IPS-18a (cell line): ENCODE results near the gene RBM38.

Source experiments
- H3K27ac ChIP-seq: one replicate; pipeline ENCODE4 v1.5.1; 2013; ENCODE audit warnings: low read length
- H3K27me3 ChIP-seq: one replicate; pipeline ENCODE4 v1.6.1; 2013; ENCODE audit warnings: mild to moderate bottlenecking, low read length; ENCODE audit not compliant: control insufficient read depth, insufficient read depth
- H3K36me3 ChIP-seq: one replicate; pipeline ENCODE4 v1.6.1; 2013; ENCODE audit warnings: low read depth, low read length; ENCODE audit not compliant: control insufficient read depth
- H3K4me1 ChIP-seq: one replicate; pipeline ENCODE4 v1.6.1; 2013; ENCODE audit warnings: low read depth, low read length; ENCODE audit not compliant: control insufficient read depth
- H3K4me3 ChIP-seq: one replicate; pipeline ENCODE4 v1.5.1; 2013; ENCODE audit warnings: low read length
- H3K9ac ChIP-seq: one replicate; pipeline ENCODE4 v1.6.1; 2013; ENCODE audit warnings: mild to moderate bottlenecking, low read length, moderate library complexity
- H3K9me3 ChIP-seq: one replicate; pipeline ENCODE4 v1.6.1; 2013; ENCODE audit warnings: low read depth, low read length; ENCODE audit not compliant: control insufficient read depth

RBM38 gene

DNA sequence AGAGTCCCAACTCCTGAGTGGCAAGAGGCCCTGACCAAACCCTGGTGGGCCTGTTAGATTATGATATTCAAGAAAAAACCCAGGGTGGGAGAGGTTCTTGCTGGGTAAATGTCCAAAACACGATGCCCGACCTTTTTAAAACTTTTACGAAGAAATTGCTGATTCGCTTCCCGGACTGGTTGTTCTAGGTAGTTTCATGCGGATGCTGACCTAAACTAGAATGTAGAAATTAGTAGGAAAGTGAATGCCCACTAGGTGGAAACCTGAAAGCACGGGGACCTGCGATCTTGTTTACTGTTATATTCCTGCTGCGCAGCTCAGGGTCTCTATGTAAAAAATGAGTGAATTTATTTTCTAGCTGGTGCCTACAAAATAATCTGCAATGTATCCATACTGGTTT is 37.8 kb upstream of the RBM38 start:
- no peaks in the 10 kb centered on the region for H3K27me3 ChIP-seq
- H3K4me3 ChIP-seq: no peak overlapping the region
- H3K27ac ChIP-seq: no peak overlapping the region
- peaks cover 27% of the 10 kb centered on the region for H3K36me3 ChIP-seq
- peaks cover 7% of the 10 kb centered on the region for H3K4me1 ChIP-seq
- no peaks in the 10 kb centered on the region for H3K9me3 ChIP-seq
- H3K9ac ChIP-seq: no peak overlapping the region

DNA sequence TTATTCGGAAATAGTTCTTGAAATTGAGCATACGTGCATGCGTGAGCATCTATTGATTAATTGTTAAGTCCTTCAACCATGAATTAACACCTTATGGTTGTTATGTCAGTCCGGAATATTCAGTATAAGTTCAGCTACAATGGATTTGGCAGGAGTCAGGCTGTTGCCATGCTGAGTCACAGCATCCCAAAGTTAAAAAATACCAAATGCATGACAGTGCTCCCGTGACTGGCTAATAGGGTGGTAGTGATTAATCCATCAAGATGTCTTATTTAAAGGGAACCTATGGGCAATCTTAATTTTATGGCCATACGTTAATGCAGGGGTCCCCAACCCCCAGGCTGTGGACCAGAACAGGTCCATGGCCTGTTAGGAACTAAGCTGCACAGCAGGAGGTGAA is 29.7 kb upstream of the RBM38 start:
- Histone ChIP-seq H3K27ac (no peak overlapping the region), H3K36me3 (peaks cover 42% of the 10 kb centered on the region), H3K27me3 (no peaks in the 10 kb centered on the region), H3K4me1 (no peaks in the 10 kb centered on the region), H3K9ac (no peak overlapping the region), H3K9me3 (no peaks in the 10 kb centered on the region), H3K4me3 (no peak overlapping the region)

DNA sequence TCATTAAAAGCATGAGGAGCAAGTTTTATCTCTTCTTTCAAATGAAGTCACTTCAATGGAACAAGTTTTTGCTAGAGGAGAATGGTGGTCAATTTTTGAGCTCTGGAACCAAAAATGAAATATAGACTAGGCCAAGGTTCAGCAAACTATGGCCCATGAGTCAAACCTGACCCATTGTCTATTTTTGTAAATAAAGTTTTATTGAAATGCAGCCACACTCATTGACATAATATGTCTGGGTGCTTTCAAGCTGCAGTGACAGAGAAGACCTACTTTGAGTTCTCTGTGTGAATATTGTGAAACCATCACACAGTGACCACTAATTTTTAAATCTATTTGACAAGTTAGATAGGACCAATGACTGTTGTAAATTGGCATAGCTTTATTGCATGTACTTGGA is 26.7 kb upstream of the RBM38 start:
- Histone ChIP-seq H3K27me3 (no peaks in the 10 kb centered on the region), H3K36me3 (peaks cover 71% of the 10 kb centered on the region), H3K9ac (no peak overlapping the region), H3K4me1 (no peaks in the 10 kb centered on the region), H3K4me3 (no peak overlapping the region), H3K27ac (no peak overlapping the region), H3K9me3 (no peaks in the 10 kb centered on the region)

DNA sequence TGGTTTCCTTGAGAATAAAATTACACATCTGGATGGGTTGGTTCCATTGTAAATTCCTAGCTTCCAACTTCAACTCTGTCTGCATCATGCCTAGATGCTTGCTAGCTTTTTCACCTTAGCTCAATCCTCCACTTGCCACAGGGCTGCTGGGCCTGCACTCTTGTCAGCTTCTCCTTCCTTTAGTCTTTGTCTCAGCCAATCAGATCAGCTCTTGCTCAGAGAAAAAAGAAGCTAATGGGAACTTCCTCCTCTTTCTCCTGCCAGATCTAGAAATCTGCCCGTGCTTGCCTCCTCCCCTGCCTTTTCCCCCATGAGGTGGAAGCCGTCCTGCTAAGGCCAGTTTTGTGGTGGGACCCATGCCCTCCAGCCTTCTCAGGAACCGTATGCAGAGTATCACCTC is 21.6 kb upstream of the RBM38 start:
- no peaks in the 10 kb centered on the region for H3K4me1 ChIP-seq
- no peaks in the 10 kb centered on the region for H3K27me3 ChIP-seq
- H3K9me3 ChIP-seq: no peaks in the 10 kb centered on the region
- no peak overlapping the region for H3K9ac ChIP-seq
- H3K27ac ChIP-seq: no peak overlapping the region
- no peak overlapping the region for H3K4me3 ChIP-seq
- H3K36me3 ChIP-seq: peaks cover 96% of the 10 kb centered on the region

DNA sequence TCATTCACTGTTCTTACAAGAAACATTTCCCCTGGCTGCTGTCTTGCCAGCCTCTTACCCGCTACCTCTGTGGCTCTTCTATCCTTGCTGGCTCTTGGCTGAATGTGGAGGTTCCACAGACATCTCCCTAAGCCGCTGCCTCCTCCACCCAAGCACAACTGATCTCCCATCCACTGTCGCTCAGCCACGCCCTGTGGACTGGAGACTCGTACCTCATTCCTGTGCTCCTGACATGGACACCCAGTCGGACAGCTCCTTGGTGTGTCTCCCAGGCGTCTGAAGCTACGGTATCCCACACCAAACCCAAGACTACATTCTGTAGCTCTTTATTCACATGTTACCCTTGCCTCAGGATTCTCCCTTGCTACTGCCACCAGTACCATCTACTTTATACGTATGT is 20.9 kb upstream of the RBM38 start:
- Histone ChIP-seq H3K4me1 (no peaks in the 10 kb centered on the region), H3K9ac (no peak overlapping the region), H3K27me3 (no peaks in the 10 kb centered on the region), H3K36me3 (peaks cover 99% of the 10 kb centered on the region), H3K27ac (no peak overlapping the region), H3K4me3 (no peak overlapping the region), H3K9me3 (no peaks in the 10 kb centered on the region)

DNA sequence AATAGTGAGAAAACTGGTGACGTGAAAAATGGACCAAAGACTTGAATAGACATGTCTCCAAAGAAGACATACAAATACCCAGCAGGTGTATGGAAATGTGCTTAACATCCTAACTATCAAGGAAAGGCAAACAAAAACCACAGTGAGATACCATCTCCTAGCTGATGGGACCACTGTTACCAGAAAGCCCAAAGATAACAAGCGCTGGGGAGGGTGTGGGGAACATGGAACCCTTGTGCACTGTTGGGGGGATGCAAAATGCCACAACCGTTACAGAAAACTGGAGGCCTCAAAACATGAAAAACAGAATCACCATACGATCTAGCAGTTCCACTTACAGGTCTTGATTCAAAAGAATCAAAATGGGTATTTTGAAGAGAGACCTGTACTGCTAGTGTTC is 19.8 kb upstream of the RBM38 start:
- Histone ChIP-seq H3K9ac (no peak overlapping the region), H3K4me1 (no peaks in the 10 kb centered on the region), H3K9me3 (no peaks in the 10 kb centered on the region), H3K36me3 (peaks cover 97% of the 10 kb centered on the region), H3K27me3 (no peaks in the 10 kb centered on the region), H3K27ac (no peak overlapping the region), H3K4me3 (no peak overlapping the region)

DNA sequence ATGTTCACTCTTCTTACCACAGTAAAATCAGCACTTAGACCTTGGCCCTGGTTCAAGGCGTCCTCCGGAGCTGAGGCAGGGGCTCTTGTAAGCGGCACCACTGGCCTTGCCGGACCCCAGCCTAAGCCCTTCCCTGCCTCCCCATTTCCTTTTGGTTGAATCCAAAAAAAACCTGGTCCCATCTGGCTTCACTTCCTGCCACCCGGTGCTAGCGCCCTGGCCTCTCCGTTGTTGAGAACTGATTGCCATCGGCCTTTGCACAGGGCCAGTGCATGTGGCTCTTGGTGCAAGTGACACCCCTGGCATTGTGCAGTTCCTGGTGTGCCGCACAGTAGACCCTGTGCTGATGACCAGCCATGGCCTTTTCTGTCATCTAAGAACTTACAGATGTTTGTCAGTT is 19.0 kb upstream of the RBM38 start:
- no peaks in the 10 kb centered on the region for H3K9me3 ChIP-seq

DNA sequence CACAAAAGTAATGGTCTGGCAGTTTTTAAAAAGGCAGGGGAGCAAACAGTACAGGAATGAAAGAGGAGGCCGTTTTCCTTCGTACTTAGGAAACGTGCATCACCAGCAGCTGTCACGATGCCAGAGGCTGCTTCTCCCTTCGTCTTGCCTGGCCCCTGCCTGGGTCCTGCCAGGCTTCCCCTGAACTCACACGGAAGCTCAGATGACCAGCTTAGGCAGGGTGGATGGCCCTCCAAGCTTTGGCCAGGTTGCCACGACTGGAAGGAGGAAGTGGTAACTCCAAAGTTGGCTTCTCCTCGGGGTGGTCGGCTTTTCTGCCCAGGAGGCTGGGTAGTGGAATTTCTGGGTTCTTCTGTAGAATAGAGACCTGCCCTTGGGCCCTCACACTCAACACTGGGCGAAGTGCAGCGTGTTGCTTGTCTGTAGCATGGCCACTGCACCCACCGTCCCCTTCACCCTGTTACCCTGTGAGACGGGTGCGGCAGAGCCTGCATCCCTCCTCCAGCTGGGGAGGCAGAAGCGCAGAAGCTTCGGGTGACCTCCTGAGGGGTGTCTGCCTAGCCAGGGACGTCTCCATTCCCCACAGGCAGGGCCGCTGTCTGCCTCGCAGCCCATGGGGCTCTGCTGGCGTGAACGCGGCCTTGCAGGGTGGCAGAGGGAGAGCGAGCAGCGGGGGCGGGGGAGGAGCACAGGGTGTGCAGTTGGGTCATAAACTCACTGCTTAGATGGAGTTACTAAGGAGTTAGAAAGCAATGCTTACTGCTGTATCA is 18.4 kb upstream of the RBM38 start:
- Histone ChIP-seq H3K36me3 (peaks cover 97% of the 10 kb centered on the region), H3K27ac (no peak overlapping the region), H3K27me3 (no peaks in the 10 kb centered on the region), H3K4me3 (no peak overlapping the region), H3K9me3 (no peaks in the 10 kb centered on the region), H3K9ac (no peak overlapping the region), H3K4me1 (no peaks in the 10 kb centered on the region)

More for the DNA sequence above, 19.0 kb upstream of the RBM38 start:
- Histone ChIP-seq H3K9ac (no peak overlapping the region), H3K4me3 (no peak overlapping the region), H3K4me1 (no peaks in the 10 kb centered on the region), H3K27me3 (no peaks in the 10 kb centered on the region), H3K27ac (no peak overlapping the region), H3K36me3 (peaks cover 97% of the 10 kb centered on the region)

DNA sequence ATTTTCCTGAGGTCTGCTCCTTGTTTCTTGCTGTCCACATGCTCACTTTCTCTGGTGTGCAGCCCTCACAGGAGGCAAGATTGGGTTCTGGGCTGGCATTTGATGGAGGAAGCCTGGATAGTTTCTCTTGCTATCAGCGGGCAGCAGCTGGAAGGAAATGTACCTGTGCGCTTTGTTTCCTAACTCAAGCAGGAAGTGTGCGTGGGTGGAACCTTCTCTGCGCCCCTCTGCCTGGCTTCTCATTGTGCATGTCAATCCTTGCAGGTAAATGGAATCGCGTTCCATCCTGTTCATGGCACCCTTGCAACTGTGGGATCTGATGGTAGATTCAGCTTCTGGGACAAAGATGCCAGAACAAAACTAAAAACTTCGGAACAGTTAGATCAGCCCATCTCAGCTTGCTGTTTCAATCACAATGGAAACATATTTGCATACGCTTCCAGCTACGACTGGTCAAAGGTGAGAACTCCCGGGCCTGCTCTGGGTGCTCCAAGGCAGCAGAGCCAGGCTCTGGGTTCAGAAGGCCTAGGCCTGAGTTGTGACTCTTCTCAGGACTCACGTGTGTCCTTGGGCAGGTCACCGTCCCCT is 16.8 kb upstream of the RBM38 start:
- Histone ChIP-seq H3K4me3 (no peak overlapping the region), H3K27me3 (no peaks in the 10 kb centered on the region), H3K4me1 (no peaks in the 10 kb centered on the region), H3K9ac (no peak overlapping the region), H3K27ac (no peak overlapping the region), H3K9me3 (no peaks in the 10 kb centered on the region), H3K36me3 (peaks cover 94% of the 10 kb centered on the region)

DNA sequence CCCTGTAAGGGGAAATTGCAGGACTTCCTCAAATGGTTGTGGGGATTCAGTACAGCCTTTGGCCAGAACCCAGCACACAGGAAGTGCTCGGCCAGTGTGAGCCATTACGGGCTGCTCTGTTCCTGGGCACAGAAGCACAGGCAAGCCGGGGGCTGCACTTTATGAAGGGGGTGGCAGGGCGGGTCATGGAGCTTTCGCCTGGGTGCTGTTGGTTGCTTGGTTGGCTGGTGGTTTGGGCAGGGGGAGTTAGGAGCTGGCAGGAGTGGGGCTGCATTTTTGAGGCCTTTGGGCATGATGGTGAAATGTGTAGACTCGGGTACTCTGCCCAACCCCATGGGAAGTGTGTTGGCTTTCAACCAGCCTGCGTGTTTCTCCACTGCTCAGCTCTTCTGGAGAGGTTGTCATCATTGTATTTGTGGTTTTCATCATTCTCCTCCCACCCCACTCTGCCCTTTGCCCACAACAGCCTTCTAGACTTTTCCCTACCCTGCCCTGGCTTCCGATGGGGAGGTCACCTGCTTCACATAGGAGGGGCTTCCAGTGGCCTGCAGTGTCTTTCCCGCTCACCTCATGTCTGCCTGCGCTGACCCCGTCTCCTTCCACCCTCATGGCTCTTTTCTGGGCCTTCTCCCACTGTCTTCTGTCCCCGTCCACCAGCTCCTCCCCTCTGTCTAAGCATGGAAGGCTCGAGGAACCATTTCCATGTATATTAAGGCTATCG is 16.1 kb upstream of the RBM38 start:
- H3K36me3 ChIP-seq: peaks cover 93% of the 10 kb centered on the region

DNA sequence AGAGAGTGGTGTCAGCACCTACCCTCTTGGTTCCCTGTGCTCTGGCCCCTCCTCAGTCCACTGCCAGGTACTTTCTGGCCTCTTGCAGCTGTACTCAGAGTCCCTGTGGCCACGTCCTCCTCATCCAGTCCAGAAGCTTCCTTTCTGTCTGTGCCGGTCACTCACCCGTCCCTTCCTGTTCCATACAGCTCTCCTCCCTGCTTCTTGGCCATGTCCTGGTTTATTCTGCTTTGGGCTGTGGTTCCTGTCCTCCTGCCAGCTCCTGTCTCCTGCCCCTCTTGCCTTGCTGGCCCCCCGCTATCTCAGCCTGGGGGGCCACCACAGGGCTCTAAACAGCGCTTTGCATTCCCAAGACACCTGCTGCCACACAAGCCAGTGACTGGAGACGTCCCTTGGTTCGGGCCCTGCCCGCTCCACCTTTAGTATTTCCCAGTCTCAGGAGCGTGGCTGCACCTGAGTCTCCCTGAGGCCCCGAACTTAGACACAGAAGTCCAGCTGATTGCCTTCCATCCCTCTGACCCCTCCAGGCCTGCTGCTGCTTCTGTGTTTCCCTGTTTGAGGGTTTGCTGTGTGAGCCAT is 15.5 kb upstream of the RBM38 start:
- Histone ChIP-seq H3K36me3 (peaks cover 87% of the 10 kb centered on the region), H3K27ac (no peak overlapping the region), H3K9ac (no peak overlapping the region)

More for the DNA sequence above, 16.1 kb upstream of the RBM38 start:
- Histone ChIP-seq H3K9ac (no peak overlapping the region), H3K4me1 (no peaks in the 10 kb centered on the region), H3K9me3 (no peaks in the 10 kb centered on the region), H3K27ac (no peak overlapping the region), H3K4me3 (no peak overlapping the region), H3K27me3 (no peaks in the 10 kb centered on the region)

More for the DNA sequence above, 15.5 kb upstream of the RBM38 start:
- no peak overlapping the region for H3K4me3 ChIP-seq
- no peaks in the 10 kb centered on the region for H3K27me3 ChIP-seq
- H3K4me1 ChIP-seq: no peaks in the 10 kb centered on the region
- no peaks in the 10 kb centered on the region for H3K9me3 ChIP-seq
